Activated CD4-positive, alpha-beta T cell treated with anti-CD3 and anti-CD28 coated beads for 36 hours (primary cell): ENCODE measurements around the gene CD93. TPM values are rescaled to one million over a fixed set of nuclear protein-coding genes. Genes with fewer than 3 reads are reported as not detected.

ENCODE experiments used
- ATAC-seq: fragments of 200-7000 bp; cut with Tn5 transposase; one replicate; pipeline ENCODE4 v1.10.0; 2021; ENCODE audit warnings: mild to moderate bottlenecking, moderate library complexity
- CTCF ChIA-PET: fragments of 350-600 bp; sonication (Branson Sonifier 250); formaldehyde crosslinking; loops from one replicate; lab custom pipeline; 2021; ENCODE audit warnings: antibody characterized with exemption; lab: Charles Lee
- POLR2A ChIA-PET: fragments of 350-600 bp; sonication (Branson Sonifier 250); formaldehyde crosslinking; loops from one replicate; lab custom pipeline; 2021; ENCODE audit warnings: antibody characterized with exemption, inconsistent platforms; lab: Charles Lee
- DNase-seq: peaks from one replicate; pipeline ENCODE4 v3.0.0-alpha.2; 2020
- H3K27ac Mint-ChIP-seq: one replicate; pipeline ENCODE4 v1.8.0; 2021; ENCODE audit warnings: mixed read lengths
- H3K27me3 Mint-ChIP-seq: one replicate; pipeline ENCODE4 v1.8.0; 2021; ENCODE audit warnings: mixed read lengths
- H3K36me3 Mint-ChIP-seq: one replicate; pipeline ENCODE4 v1.8.0; 2021; ENCODE audit warnings: low read depth, mixed read lengths
- H3K4me1 Mint-ChIP-seq: one replicate; pipeline ENCODE4 v1.8.0; 2021; ENCODE audit warnings: mixed read lengths
- H3K4me3 Mint-ChIP-seq: one replicate; pipeline ENCODE4 v1.8.0; 2021; ENCODE audit warnings: mild to moderate bottlenecking, moderate library complexity, mixed read lengths
- H3K9me3 Mint-ChIP-seq: one replicate; pipeline ENCODE4 v1.8.0; 2021; ENCODE audit warnings: low read depth, mixed read lengths
- intact Hi-C, 2 experiments: fragments of 100-400 bp; cut with DNase I in 1 of 2; cut with micrococcal nuclease in 1 of 2; formaldehyde crosslinking; loops; one replicate each; pipeline versions ENCODE4 v1.14.2 to v1.15.1; 2022 to 2024; cut with DNase I, micrococcal nuclease
- total RNA-seq, 2 experiments: library from RNA; stranded (reverse); gene quantifications; one replicate each; pipeline ENCODE4 v1.2.3, GENCODE V29; 2021

Gene CD93
- total RNA-seq, 2 experiments from 2014 or later = 0.82 to 0.84 TPM

- Mint-ChIP-seq H3K9me3 (no peaks in the 10 kb centered on the region), H3K27ac (no peak overlapping the region), H3K27me3 (no peaks in the 10 kb centered on the region), H3K4me1 (peaks cover 4% of the 10 kb centered on the region), H3K36me3 (no peaks in the 10 kb centered on the region), H3K4me3 (no peak overlapping the region)
- ChIA-PET POLR2A (no interaction called here), CTCF (no interaction called here)
- intact Hi-C loops = no loop called here
- no peak for ATAC-seq
- DNase-seq = no peak
Observed at GRCh38 chr20:23078351-23079015, 7.6 kb downstream of the CD93 start.

GRCh38 chr20:23077277-23077676 lies 8.8 kb downstream of the CD93 start:
- H3K4me3 Mint-ChIP-seq = no peak overlapping the region
- no peaks in the 10 kb centered on the region for H3K4me1 Mint-ChIP-seq
- ChIA-PET POLR2A (no interaction called here), CTCF (no interaction called here)
- ATAC-seq (no peak), DNase-seq (no peak)
- intact Hi-C loops = no loop called here
- H3K27ac Mint-ChIP-seq = no peak overlapping the region
- no peaks in the 10 kb centered on the region for H3K36me3 Mint-ChIP-seq
- H3K27me3 Mint-ChIP-seq = no peaks in the 10 kb centered on the region
- H3K9me3 Mint-ChIP-seq = no peaks in the 10 kb centered on the region

- Mint-ChIP-seq H3K27me3 (no peaks in the 10 kb centered on the region), H3K36me3 (no peaks in the 10 kb centered on the region), H3K27ac (no peak overlapping the region), H3K9me3 (no peaks in the 10 kb centered on the region), H3K4me3 (no peak overlapping the region), H3K4me1 (no peaks in the 10 kb centered on the region)
- ChIA-PET POLR2A (no interaction called here), CTCF (interaction anchor here (0.6 kb wide), 1 partner anchor 34 kb away, joined by 4 read pairs; no protein-coding TSS in a partner anchor)
- ATAC-seq (no peak), DNase-seq (no peak)
- intact Hi-C loops = no loop called here
Observed at GRCh38 chr20:23074052-23074451, 12.1 kb downstream of the CD93 start.

- no peak overlapping the region for H3K27ac Mint-ChIP-seq
- intact Hi-C loops = no loop called here
Observed at GRCh38 chr20:23072892-23073586, 13.1 kb downstream of the CD93 start.

GRCh38 chr20:23071996-23072395 lies 14.1 kb downstream of the CD93 start:
- Mint-ChIP-seq H3K27ac (no peak overlapping the region), H3K4me3 (no peak overlapping the region), H3K9me3 (no peaks in the 10 kb centered on the region), H3K36me3 (no peaks in the 10 kb centered on the region), H3K4me1 (no peaks in the 10 kb centered on the region), H3K27me3 (no peaks in the 10 kb centered on the region)
- intact Hi-C loops = no loop called here
- no peak for DNase-seq
- POLR2A ChIA-PET = no interaction called here
- CTCF ChIA-PET = no interaction called here
- ATAC-seq = no peak

More at GRCh38 chr20:23072892-23073586, 13.1 kb downstream of the CD93 start:
- ATAC-seq = no peak
- no peak for DNase-seq
- CTCF ChIA-PET = no interaction called here
- Mint-ChIP-seq H3K36me3 (no peaks in the 10 kb centered on the region), H3K4me3 (no peak overlapping the region), H3K4me1 (no peaks in the 10 kb centered on the region), H3K9me3 (no peaks in the 10 kb centered on the region), H3K27me3 (no peaks in the 10 kb centered on the region)
- POLR2A ChIA-PET = no interaction called here

GRCh38 chr20:23071398-23071797 lies 14.7 kb downstream of the CD93 start:
- POLR2A ChIA-PET = no interaction called here
- Mint-ChIP-seq H3K36me3 (no peaks in the 10 kb centered on the region), H3K4me1 (no peaks in the 10 kb centered on the region), H3K4me3 (no peak overlapping the region), H3K27ac (no peak overlapping the region), H3K27me3 (peaks cover 2% of the 10 kb centered on the region), H3K9me3 (no peaks in the 10 kb centered on the region)
- CTCF ChIA-PET = no interaction called here
- no peak for ATAC-seq
- no peak for DNase-seq
- intact Hi-C loops = no loop called here

GRCh38 chr20:23069108-23069507 lies 17.0 kb downstream of the CD93 start:
- POLR2A ChIA-PET = no interaction called here
- H3K9me3 Mint-ChIP-seq = no peaks in the 10 kb centered on the region
- ATAC-seq (no peak), DNase-seq (no peak)
- no peak overlapping the region for H3K27ac Mint-ChIP-seq
- no peaks in the 10 kb centered on the region for H3K4me1 Mint-ChIP-seq
- CTCF ChIA-PET = interaction anchor here (0.9 kb wide), 1 partner anchor 8 kb away, joined by 3 read pairs; no protein-coding TSS in a partner anchor
- intact Hi-C loops = no loop called here
- H3K4me3 Mint-ChIP-seq = no peak overlapping the region
- H3K27me3 Mint-ChIP-seq = peaks cover 2% of the 10 kb centered on the region
- no peaks in the 10 kb centered on the region for H3K36me3 Mint-ChIP-seq

GRCh38 chr20:23068283-23068682 lies 17.8 kb downstream of the CD93 start:
- ChIA-PET CTCF (no interaction called here), POLR2A (no interaction called here)
- Mint-ChIP-seq H3K27ac (no peak overlapping the region), H3K27me3 (peaks cover 2% of the 10 kb centered on the region), H3K9me3 (no peaks in the 10 kb centered on the region), H3K4me3 (no peak overlapping the region), H3K36me3 (no peaks in the 10 kb centered on the region), H3K4me1 (no peaks in the 10 kb centered on the region)
- intact Hi-C loops = no loop called here
- ATAC-seq = no peak
- no peak for DNase-seq

GRCh38 chr20:23066772-23067171 lies 19.4 kb downstream of the CD93 start:
- ATAC-seq (no peak), DNase-seq (no peak)
- ChIA-PET POLR2A (no interaction called here), CTCF (no interaction called here)
- H3K4me1 Mint-ChIP-seq = no peaks in the 10 kb centered on the region
- no peaks in the 10 kb centered on the region for H3K36me3 Mint-ChIP-seq
- H3K9me3 Mint-ChIP-seq = no peaks in the 10 kb centered on the region
- H3K4me3 Mint-ChIP-seq = no peak overlapping the region
- intact Hi-C loops = no loop called here
- H3K27me3 Mint-ChIP-seq = peaks cover 2% of the 10 kb centered on the region
- no peak overlapping the region for H3K27ac Mint-ChIP-seq

- DNase-seq (no peak), ATAC-seq (no peak)
- Mint-ChIP-seq H3K4me1 (no peaks in the 10 kb centered on the region), H3K4me3 (no peak overlapping the region), H3K36me3 (no peaks in the 10 kb centered on the region), H3K27me3 (peaks cover 2% of the 10 kb centered on the region), H3K27ac (no peak overlapping the region), H3K9me3 (no peaks in the 10 kb centered on the region)
- intact Hi-C loops = no loop called here
- ChIA-PET POLR2A (no interaction called here), CTCF (no interaction called here)
Observed at GRCh38 chr20:23065266-23066201, 20.6 kb downstream of the CD93 start.

GRCh38 chr20:23063581-23063980 lies 22.5 kb downstream of the CD93 start:
- Mint-ChIP-seq H3K4me1 (no peaks in the 10 kb centered on the region), H3K27ac (no peak overlapping the region), H3K36me3 (no peaks in the 10 kb centered on the region), H3K4me3 (no peak overlapping the region), H3K9me3 (no peaks in the 10 kb centered on the region), H3K27me3 (peaks cover 2% of the 10 kb centered on the region)
- DNase-seq (no peak), ATAC-seq (no peak)
- POLR2A ChIA-PET = no interaction called here
- intact Hi-C loops = no loop called here
- CTCF ChIA-PET = interaction anchor here (0.8 kb wide), 1 partner anchor 12 kb away, joined by 4 read pairs; no protein-coding TSS in a partner anchor
